ENCODE data around the gene EFHD1.

GRCh38 chr2:232645061-232645460, 11.7 kb downstream of the EFHD1 start:
- TF ChIP-seq, protein P1, sequence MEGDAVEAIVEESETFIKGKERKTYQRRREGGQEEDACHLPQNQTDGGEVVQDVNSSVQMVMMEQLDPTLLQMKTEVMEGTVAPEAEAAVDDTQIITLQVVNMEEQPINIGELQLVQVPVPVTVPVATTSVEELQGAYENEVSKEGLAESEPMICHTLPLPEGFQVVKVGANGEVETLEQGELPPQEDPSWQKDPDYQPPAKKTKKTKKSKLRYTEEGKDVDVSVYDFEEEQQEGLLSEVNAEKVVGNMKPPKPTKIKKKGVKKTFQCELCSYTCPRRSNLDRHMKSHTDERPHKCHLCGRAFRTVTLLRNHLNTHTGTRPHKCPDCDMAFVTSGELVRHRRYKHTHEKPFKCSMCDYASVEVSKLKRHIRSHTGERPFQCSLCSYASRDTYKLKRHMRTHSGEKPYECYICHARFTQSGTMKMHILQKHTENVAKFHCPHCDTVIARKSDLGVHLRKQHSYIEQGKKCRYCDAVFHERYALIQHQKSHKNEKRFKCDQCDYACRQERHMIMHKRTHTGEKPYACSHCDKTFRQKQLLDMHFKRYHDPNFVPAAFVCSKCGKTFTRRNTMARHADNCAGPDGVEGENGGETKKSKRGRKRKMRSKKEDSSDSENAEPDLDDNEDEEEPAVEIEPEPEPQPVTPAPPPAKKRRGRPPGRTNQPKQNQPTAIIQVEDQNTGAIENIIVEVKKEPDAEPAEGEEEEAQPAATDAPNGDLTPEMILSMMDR (IDR thresholded peaks at IDR 0.05), result no peak
- no peak for TF ChIP-seq REST (IDR thresholded peaks at IDR 0.05; ENCODE audit: insufficient read depth in 1 of 2, low read depth in 2 of 2, low read length in 1 of 2)
- TF ChIP-seq SIN3A (IDR thresholded peaks at IDR 0.05; ENCODE audit: borderline replicate concordance, insufficient read depth, low read depth, low read length), result no peak
- no peak for TF ChIP-seq TCF7L2 (IDR thresholded peaks at IDR 0.05; ENCODE audit: low read depth, low read length)

Measured in Panc1 (cell line).